H1 (cell line): ENCODE measurements around the gene UBAC1. TPM values are rescaled to one million over a fixed set of nuclear protein-coding genes. Genes with fewer than 3 reads are reported as not detected.

ENCODE experiments used
- CTCF ChIA-PET: fragments of 300-600 bp; sonication (Branson Sonifier 250); formaldehyde crosslinking; loops from one replicate; lab custom pipeline; 2021; ENCODE audit not compliant: partially characterized antibody; lab: Charles Lee
- POLR2A ChIA-PET: fragments of 300-600 bp; sonication (Branson Sonifier 250); formaldehyde crosslinking; loops from one replicate; lab custom pipeline; 2021; ENCODE audit warnings: inconsistent platforms; ENCODE audit not compliant: partially characterized antibody; lab: Charles Lee
- DNase-seq, 2 experiments: peaks; one replicate each; pipeline versions ENCODE4 v3.0.0 to v3.0.0-alpha.2; 2010 to 2022; ENCODE audit warnings: low spot score in 2 of 2, low read depth in 1 of 2, mixed read lengths in 1 of 2
- FAIRE-seq: peaks from 2 replicates; lab custom pipeline; 2011; peaks lifted over from hg19 to GRCh38; lab: Jason Lieb, UNC
- H2AFZ ChIP-seq: 2 replicates; pipeline ENCODE4 v1.8.1; 2012; ENCODE audit warnings: low read length, inconsistent platforms
- H2AK5ac ChIP-seq: 2 replicates; pipeline ENCODE4 v1.6.1; 2013; ENCODE audit warnings: low read depth, low read length
- H2BK120ac ChIP-seq: replicated peaks from 2 replicates; pipeline ENCODE3; 2013; ENCODE audit warnings: low read depth, low read length, inconsistent platforms
- H2BK12ac ChIP-seq: 2 replicates; pipeline ENCODE4 v1.6.1; 2013; ENCODE audit warnings: low read depth, low read length
- H2BK15ac ChIP-seq: 2 replicates; pipeline ENCODE4 v1.6.1; 2013; ENCODE audit warnings: low read length
- H2BK20ac ChIP-seq: 2 replicates; pipeline ENCODE4 v1.6.1; 2013; ENCODE audit warnings: low read length
- H2BK5ac ChIP-seq: 2 replicates; pipeline ENCODE4 v1.6.1; 2013; ENCODE audit warnings: low read depth, low read length
- H3K14ac ChIP-seq: 2 replicates; pipeline ENCODE4 v1.6.1; 2013; ENCODE audit warnings: inconsistent platforms; ENCODE audit not compliant: insufficient read length
- H3K18ac ChIP-seq: 2 replicates; pipeline ENCODE4 v1.6.1; 2013; ENCODE audit warnings: low read length; ENCODE audit errors: extremely low read depth
- H3K23ac ChIP-seq: 2 replicates; pipeline ENCODE4 v1.6.1; 2013; ENCODE audit warnings: inconsistent platforms; ENCODE audit not compliant: insufficient read length
- H3K23me2 ChIP-seq: 2 replicates; pipeline ENCODE4 v1.6.1; 2013; ENCODE audit warnings: low read depth, low read length
- H3K27ac ChIP-seq: 2 replicates; pipeline ENCODE4 v1.6.1; 2011; ENCODE audit warnings: low read depth, low read length, inconsistent platforms
- H3K27me3 ChIP-seq, 4 experiments: replicated peaks in 1 of 4; 1 replicate in 1 of 4; 2 replicates in 3 of 4; pipeline versions ENCODE4 v1.6.1 to v1.8.1; 2011 to 2013; ENCODE audit warnings: low read length in 3 of 4, mild to moderate bottlenecking in 3 of 4, inconsistent platforms in 2 of 4, mixed read lengths in 2 of 4, moderate library complexity in 1 of 4; ENCODE audit not compliant: control insufficient read depth in 3 of 4, insufficient read depth in 3 of 4; ENCODE audit errors: extremely low read depth in 1 of 4
- H3K36me3 ChIP-seq, 4 experiments: 2 replicates each; pipeline versions ENCODE4 v1.6.1 to v1.8.1; 2011 to 2013; ENCODE audit warnings: mild to moderate bottlenecking in 4 of 4, low read length in 3 of 4, moderate library complexity in 2 of 4, control low read depth in 1 of 4, inconsistent platforms in 1 of 4; ENCODE audit not compliant: insufficient read depth in 4 of 4, control insufficient read depth in 2 of 4
- H3K4ac ChIP-seq: replicated peaks from 2 replicates; pipeline ENCODE3; 2013; ENCODE audit warnings: low read length, low read depth, mixed read lengths, inconsistent platforms; ENCODE audit not compliant: insufficient read length
- H3K4me1 ChIP-seq, 4 experiments: replicated peaks in 1 of 4; 1 replicate in 1 of 4; 2 replicates in 3 of 4; pipeline versions ENCODE4 v1.6.1 to v1.8.1; 2011 to 2013; ENCODE audit warnings: low read length in 3 of 4, inconsistent platforms in 2 of 4, mixed read lengths in 1 of 4; ENCODE audit not compliant: insufficient read depth in 4 of 4, control insufficient read depth in 3 of 4
- H3K4me2 ChIP-seq, 2 experiments: 2 replicates each; pipeline versions ENCODE4 v1.6.1 to v1.8.1; 2011 to 2013; ENCODE audit warnings: low read depth in 2 of 2, low read length in 2 of 2, control low read depth in 1 of 2, inconsistent platforms in 1 of 2, mild to moderate bottlenecking in 1 of 2; ENCODE audit not compliant: insufficient read depth in 1 of 2
- H3K4me3 ChIP-seq, 4 experiments: fragments of 200-600, 300-600 bp in 1 of 4; sonication (generic), shearing (Covaris generic), sonication (Bioruptor Twin) in 1 of 4; 2 replicates each; pipeline versions ENCODE4 v1.5.1 to v1.8.1; 2011 to 2016; ENCODE audit warnings: low read length in 4 of 4, low read depth in 3 of 4, control low read depth in 2 of 4, inconsistent platforms in 2 of 4, mild to moderate bottlenecking in 2 of 4, mixed read lengths in 1 of 4, moderate library complexity in 1 of 4; ENCODE audit not compliant: insufficient read depth in 2 of 4; ENCODE audit errors: extremely low read depth in 1 of 4
- H3K56ac ChIP-seq: replicated peaks from 2 replicates; pipeline ENCODE3; 2013; ENCODE audit warnings: low read depth, mild to moderate bottlenecking, mixed read lengths, low read length, inconsistent platforms; ENCODE audit not compliant: insufficient read length
- H3K79me1 ChIP-seq: 2 replicates; pipeline ENCODE4 v1.6.1; 2013; ENCODE audit warnings: low read depth, low read length, control low read depth
- H3K79me2 ChIP-seq, 2 experiments: 2 replicates each; pipeline versions ENCODE4 v1.6.1 to v1.8.1; 2012 to 2013; ENCODE audit warnings: low read length in 2 of 2, mild to moderate bottlenecking in 2 of 2, inconsistent platforms in 1 of 2; ENCODE audit not compliant: insufficient read depth in 2 of 2, control insufficient read depth in 1 of 2
- H3K9ac ChIP-seq, 4 experiments: replicated peaks in 1 of 4; 1 replicate in 1 of 4; 2 replicates in 3 of 4; pipeline versions ENCODE4 v1.6.1 to v1.8.1; 2011 to 2013; ENCODE audit warnings: low read depth in 3 of 4, low read length in 3 of 4, control low read depth in 2 of 4, mild to moderate bottlenecking in 2 of 4, moderate library complexity in 2 of 4, inconsistent platforms in 1 of 4; ENCODE audit errors: extremely low read depth in 1 of 4
- H3K9me3 ChIP-seq, 2 experiments: 2 replicates each; pipeline versions ENCODE4 v1.6.1 to v1.8.1; 2012 to 2013; ENCODE audit warnings: mild to moderate bottlenecking in 2 of 2, moderate library complexity in 2 of 2, control low read depth in 1 of 2, inconsistent platforms in 1 of 2, low read depth in 1 of 2, low read length in 1 of 2, mixed read lengths in 1 of 2; ENCODE audit not compliant: insufficient read depth in 2 of 2
- H4K20me1 ChIP-seq, 2 experiments: replicated peaks in 1 of 2; 2 replicates each; pipeline versions ENCODE3 to v1.8.1; 2011 to 2013; ENCODE audit warnings: inconsistent platforms in 2 of 2, low read length in 2 of 2, mild to moderate bottlenecking in 1 of 2; ENCODE audit not compliant: insufficient read depth in 2 of 2, control insufficient read depth in 1 of 2
- H4K5ac ChIP-seq: 2 replicates; pipeline ENCODE4 v1.6.1; 2013; ENCODE audit warnings: low read length, low read depth, mixed read lengths, inconsistent platforms; ENCODE audit not compliant: insufficient read length
- H4K8ac ChIP-seq: 2 replicates; pipeline ENCODE4 v1.8.0; 2013; ENCODE audit warnings: mild to moderate bottlenecking, moderate library complexity, low read length, inconsistent platforms; ENCODE audit not compliant: insufficient read depth; ENCODE audit errors: extremely low read depth
- H4K91ac ChIP-seq: replicated peaks from 2 replicates; pipeline ENCODE3; 2013; ENCODE audit warnings: low read length, mixed read lengths, inconsistent platforms; ENCODE audit not compliant: insufficient read length
- CHD1 ChIP-seq: IDR thresholded peaks from 2 replicates; pipeline ENCODE4 v1.6.1; 2012; ENCODE audit warnings: low read depth, low read length, improper control_type of control experiment
- CHD2 ChIP-seq: IDR thresholded peaks from 2 replicates; pipeline ENCODE4 v1.6.1; 2012; ENCODE audit warnings: low read length, improper control_type of control experiment
- CTBP2 ChIP-seq: IDR thresholded peaks from 2 replicates; pipeline ENCODE4 v1.7.0; 2011; ENCODE audit warnings: borderline replicate concordance, mild to moderate bottlenecking, moderate library complexity, mixed read lengths, low read length; ENCODE audit not compliant: insufficient read depth, insufficient read length
- EP300 ChIP-seq, 2 experiments: IDR thresholded peaks; 1 replicate in 1 of 2; 2 replicates in 1 of 2; pipeline ENCODE4 v1.6.1; 2011 to 2012; ENCODE audit warnings: low read depth in 2 of 2, low read length in 2 of 2, mild to moderate bottlenecking in 2 of 2, borderline replicate concordance in 1 of 2, inconsistent platforms in 1 of 2, moderate library complexity in 1 of 2
- GABPA ChIP-seq: IDR thresholded peaks from 2 replicates; pipeline ENCODE4 v1.6.1; 2011; ENCODE audit warnings: mild to moderate bottlenecking, low read length, moderate library complexity, borderline replicate concordance; ENCODE audit not compliant: insufficient read depth
- HDAC2 ChIP-seq, 2 experiments: fragments of 300-600 bp in 1 of 2; sonication (generic) in 1 of 2; IDR thresholded peaks; 2 replicates each; pipeline ENCODE4 v1.6.1; 2011 to 2012; ENCODE audit warnings: low read depth in 2 of 2, low read length in 2 of 2, mild to moderate bottlenecking in 2 of 2, moderate library complexity in 2 of 2, borderline replicate concordance in 1 of 2, inconsistent platforms in 1 of 2
- PHF8 ChIP-seq: fragments of 200-600 bp; sonication (generic); conservative IDR thresholded peaks from 2 replicates; pipeline ENCODE4 v1.7.1; 2012; ENCODE audit warnings: low read depth, mild to moderate bottlenecking, inconsistent platforms, low read length, moderate library complexity
- RFX5 ChIP-seq: IDR thresholded peaks from 2 replicates; pipeline ENCODE4 v1.6.1; 2011; ENCODE audit warnings: low read depth, low read length, improper control_type of control experiment, borderline replicate concordance
- RNF2 ChIP-seq: fragments of 200-900, 300-1000 bp; sonication (generic); IDR thresholded peaks from 2 replicates; pipeline ENCODE4 v1.7.1; 2016; ENCODE audit warnings: borderline replicate concordance, low read depth, mild to moderate bottlenecking, antibody characterized with exemption, low read length; ENCODE audit not compliant: poor library complexity, severe bottlenecking; ENCODE audit errors: missing control alignments
- SIX5 ChIP-seq: IDR thresholded peaks from 2 replicates; pipeline ENCODE4 v1.6.1; 2011; ENCODE audit warnings: mild to moderate bottlenecking, low read depth, low read length
- SP2 ChIP-seq: IDR thresholded peaks from 2 replicates; pipeline ENCODE4 v1.6.1; 2012; ENCODE audit warnings: mild to moderate bottlenecking, low read length, inconsistent platforms
- TAF7 ChIP-seq: optimal IDR thresholded peaks from 2 replicates; pipeline ENCODE3; 2011; ENCODE audit warnings: low read depth, mild to moderate bottlenecking, inconsistent platforms, low read length, moderate library complexity, borderline replicate concordance
- TEAD4 ChIP-seq: IDR thresholded peaks from 2 replicates; pipeline ENCODE4 v1.6.1; 2012; ENCODE audit warnings: low read depth, low read length, inconsistent platforms, mixed read lengths
- WGBS, 2 experiments: shearing (Covaris generic) in 1 of 2; methylation state at CpG; one replicate each; pipeline versions ENCODE4 v1.1.6 to v1.1.7; 2013 to 2015; ENCODE audit warnings: low lambda C conversion rate in 2 of 2, mixed read lengths in 2 of 2, inconsistent platforms in 1 of 2, low coverage in 1 of 2, missing lambda C conversion rate in 1 of 2; ENCODE audit not compliant: insufficient replicate concordance in 2 of 2, insufficient coverage in 1 of 2, insufficient read length in 1 of 2; ENCODE audit errors: extremely low coverage in 1 of 2, missing lambda C conversion rate in 1 of 2; 5-methylcytosine and 5-hydroxymethylcytosine counted together
- polyA plus RNA-seq, 7 experiments: library from polyadenylated mRNA; depleted of rRNA in 3 of 7; stranded (reverse) in 5 of 7; unstranded in 2 of 7; fragments of >200 nt in 5 of 7; fragments of 200-250 nt in 2 of 7; gene quantifications; 1 replicate in 5 of 7; 2 replicates in 1 of 7; 4 replicates in 1 of 7; pipeline versions ENCODE4 v1.2.1 to v1.2.3, GENCODE V29; 2011 to 2013; ENCODE audit warnings: missing spikeins in 2 of 7, mixed read lengths in 2 of 7
- total RNA-seq: library from RNA; stranded (reverse); fragmentation: NEBNext Ultra II Directional; extraction: Animal tissue kit (Norgen Biotek cat#: 25700); gene quantifications from 2 replicates; pipeline ENCODE4 v1.2.1, GENCODE V29; 2021

The UBAC1 gene
- total and polyA plus RNA-seq, 2 of the 8 experiments (the other 6 are each of a cell fraction or from before 2014, with no cell fraction given), result 59.3 to 85.2 TPM

- 95% methylated on average over 21 of the region's 21 CpGs; no CpG with 5 or more reads in 1 of the 2 experiments for WGBS, 2 experiments
Measured at GRCh38 chr9:136008693-136008997, 47.5 kb upstream of the UBAC1 start.

More at GRCh38 chr9:136008693-136008997, 47.5 kb upstream of the UBAC1 start:
- Histone ChIP-seq H3K14ac (no peak overlapping the region), H3K9ac (no peak overlapping the region), H3K27ac (no peak overlapping the region), H3K4me2 (no peak overlapping the region), H2BK5ac (no peak overlapping the region), H3K56ac (no peak overlapping the region), H2BK20ac (no peak overlapping the region), H4K8ac (no peak overlapping the region), H3K79me1 (peaks cover 3% of the 10 kb centered on the region; the same call in 1 of the 2 replicates), H2BK120ac (no peak overlapping the region), H3K23me2 (no peaks in the 10 kb centered on the region), H3K27me3 (no peaks in the 10 kb centered on the region), H4K91ac (no peak overlapping the region), H4K5ac (no peak overlapping the region), H3K18ac (no peak overlapping the region), H3K4me3 (no peak overlapping the region), H3K9me3 (no peaks in the 10 kb centered on the region), H2AK5ac (no peak overlapping the region), H2AFZ (no peak overlapping the region), H3K36me3 (no peaks in the 10 kb centered on the region; a peak in 1 of 8 replicates), H2BK15ac (no peak overlapping the region), H3K4ac (no peak overlapping the region), H2BK12ac (no peak overlapping the region), H3K4me1 (peaks cover 0 to 67% (median 47%) of the 10 kb centered on the region in 4 experiments; a peak in 6 of 7 replicates), H4K20me1 (peaks cover 0 to 2% of the 10 kb centered on the region in 2 experiments), H3K23ac (no peak overlapping the region)
- no peak for DNase-seq
- ChIA-PET CTCF (interaction anchor here (1.0 to 2.0 kb wide), 4 partner anchors 11 to 104 kb away, joined by 3 to 9 read pairs (median 4); no protein-coding TSS in a partner anchor), POLR2A (interaction anchor here (0.9 to 1.4 kb wide), 3 partner anchors 9 to 42 kb away, joined by 3 read pairs; no protein-coding TSS in a partner anchor)
- TF ChIP-seq CTBP2 (no peak), CHD2 (no peak), GABPA (no peak), EP300 (IDR thresholded peaks at IDR 0.05; ENCODE audit: borderline replicate concordance in 1 of 2, low read depth in 2 of 2, low read length in 2 of 2) (no peak), SIX5 (no peak), PHF8 (no peak), SP2 (no peak), HDAC2 (IDR thresholded peaks at IDR 0.05; ENCODE audit: borderline replicate concordance in 1 of 2, low read depth in 2 of 2, low read length in 2 of 2) (no peak), CHD1 (no peak), RNF2 (no peak), TEAD4 (no peak), TAF7 (no peak), RFX5 (no peak)
- TF ChIP-seq, all 59 proteins: peak for 0
- H3K79me2 ChIP-seq, result no peaks in the 10 kb centered on the region
- FAIRE-seq, result no peak
